Smooth muscle cell (in vitro differentiated cells): ENCODE results near the gene ITPR3. TPM values are rescaled to one million over a fixed set of nuclear protein-coding genes. Genes with fewer than 3 reads are reported as not detected.

Experiments
- DNase-seq: peaks from one replicate; lab custom pipeline; 2025; ENCODE audit not compliant: unreplicated experiment; lab: John Stamatoyannopoulos, UW
- H2AFZ ChIP-seq: fragments of 200-600 bp; sonication (generic); 2 replicates; pipeline ENCODE4 v1.6.0; 2016; ENCODE audit warnings: antibody characterized with exemption, low read depth, mild to moderate bottlenecking
- H3F3A ChIP-seq: fragments of 200-600 bp; sonication (generic); 2 replicates; pipeline ENCODE4 v1.6.0; 2017; ENCODE audit warnings: antibody characterized with exemption, low read depth
- H3K27ac ChIP-seq: fragments of 200-600 bp; sonication (generic); 2 replicates; pipeline ENCODE4 v1.5.1; 2016; ENCODE audit warnings: low read depth, mild to moderate bottlenecking
- H3K27me3 ChIP-seq: fragments of 200-600 bp; sonication (generic); 2 replicates; pipeline ENCODE4 v1.6.1; 2016; ENCODE audit warnings: low read depth, mild to moderate bottlenecking
- H3K36me3 ChIP-seq: fragments of 200-600 bp; sonication (generic); 2 replicates; pipeline ENCODE4 v1.5.1; 2016; ENCODE audit warnings: low read depth
- H3K4me1 ChIP-seq: fragments of 200-600 bp; sonication (generic); 2 replicates; pipeline ENCODE4 v1.5.1; 2016; ENCODE audit warnings: low read depth
- H3K4me2 ChIP-seq: fragments of 200-600 bp; sonication (generic); 2 replicates; pipeline ENCODE4 v1.6.0; 2016; ENCODE audit warnings: mild to moderate bottlenecking
- H3K4me3 ChIP-seq: fragments of 200-600 bp; sonication (generic); 2 replicates; pipeline ENCODE4 v1.5.1; 2016; ENCODE audit warnings: mild to moderate bottlenecking
- H3K79me2 ChIP-seq: fragments of 200-600 bp; sonication (generic); 2 replicates; pipeline ENCODE4 v1.6.0; 2016; ENCODE audit warnings: low read depth, mild to moderate bottlenecking
- H3K9ac ChIP-seq: fragments of 200-600 bp; sonication (generic); 2 replicates; pipeline ENCODE4 v1.6.0; 2016; ENCODE audit warnings: low read depth
- H3K9me3 ChIP-seq: fragments of 200-600 bp; sonication (generic); replicated peaks from 2 replicates; pipeline ENCODE4 v1.5.1; 2016; ENCODE audit warnings: low read depth
- H4K20me1 ChIP-seq: fragments of 200-600 bp; sonication (generic); 2 replicates; pipeline ENCODE4 v1.6.0; 2016; ENCODE audit warnings: low read depth
- WGBS: methylation state at CpG from one replicate; pipeline ENCODE4 v1.1.7; 2016; ENCODE audit warnings: low lambda C conversion rate; 5-methylcytosine and 5-hydroxymethylcytosine counted together
- polyA plus RNA-seq: library from polyadenylated mRNA; unstranded; fragments of >200 nt; fragmentation: Nextera tagmentation; extraction: Ambion mirVana; gene quantifications from 2 replicates; pipeline ENCODE4 v1.2.1, GENCODE V29; 2016
- total RNA-seq: library from RNA; depleted of rRNA; stranded (reverse); fragments of >200 nt; gene quantifications from 2 replicates; pipeline ENCODE4 v1.2.3, GENCODE V29; 2014
- TF ChIP-seq, protein P1 (sequence below): fragments of 200-600 bp; sonication (generic); IDR thresholded peaks from 2 replicates; pipeline ENCODE4 v1.5.1; 2017; ENCODE audit warnings: borderline replicate concordance, mild to moderate bottlenecking, antibody characterized with exemption; ENCODE audit not compliant: insufficient read depth, poor library complexity, severe bottlenecking

The ITPR3 gene
- total and polyA plus RNA-seq, 2 experiments from 2014 or later: 2.0 to 7.4 TPM

DNA sequence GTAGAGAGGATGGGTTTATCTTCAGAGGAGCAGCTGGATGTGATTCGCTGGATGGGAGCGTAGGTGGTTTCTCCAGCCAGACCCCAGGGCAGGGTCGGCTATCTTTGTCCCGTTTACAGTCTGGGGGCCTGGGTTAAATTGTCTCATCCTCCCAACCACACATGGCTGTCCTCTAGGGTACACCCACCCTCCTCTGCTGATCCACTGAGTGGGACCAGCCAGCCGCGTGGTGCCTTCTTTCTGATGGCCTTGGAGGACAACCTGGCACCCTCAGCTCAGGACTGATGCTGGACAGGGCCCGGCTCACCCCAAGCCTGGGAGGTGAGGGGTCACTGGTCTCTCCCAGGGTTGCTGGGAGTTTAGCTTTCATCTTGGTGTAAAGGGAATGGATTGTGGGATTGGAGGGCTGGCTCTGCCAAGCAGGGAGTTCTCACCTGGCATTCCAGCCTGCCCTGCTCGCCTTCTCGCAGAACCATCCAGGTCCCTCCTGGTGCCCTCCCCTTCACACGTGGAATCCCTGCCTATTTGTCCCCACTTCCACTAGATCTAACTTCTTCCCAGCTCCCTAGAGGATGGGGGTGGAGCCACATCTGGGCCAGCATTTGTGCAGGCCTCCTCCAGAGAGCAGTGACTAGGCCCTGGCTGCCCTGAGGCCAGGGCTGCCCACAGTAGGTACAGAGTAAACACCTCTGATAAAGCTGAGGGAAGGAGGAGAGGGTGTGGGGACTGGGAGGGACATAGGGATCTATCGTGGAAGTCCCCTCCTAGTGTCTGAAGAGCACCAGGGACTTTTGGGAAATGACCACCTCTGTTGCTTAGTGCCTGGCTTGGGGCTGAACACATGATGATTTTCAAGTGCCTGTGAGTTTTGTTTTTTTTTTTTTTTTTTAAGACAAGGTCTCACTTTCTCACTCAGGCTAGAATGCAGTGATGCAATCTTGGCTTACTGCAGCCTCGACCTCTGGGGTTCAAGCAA, 1.6 kb downstream of the ITPR3 start:
- TF ChIP-seq, protein P1, sequence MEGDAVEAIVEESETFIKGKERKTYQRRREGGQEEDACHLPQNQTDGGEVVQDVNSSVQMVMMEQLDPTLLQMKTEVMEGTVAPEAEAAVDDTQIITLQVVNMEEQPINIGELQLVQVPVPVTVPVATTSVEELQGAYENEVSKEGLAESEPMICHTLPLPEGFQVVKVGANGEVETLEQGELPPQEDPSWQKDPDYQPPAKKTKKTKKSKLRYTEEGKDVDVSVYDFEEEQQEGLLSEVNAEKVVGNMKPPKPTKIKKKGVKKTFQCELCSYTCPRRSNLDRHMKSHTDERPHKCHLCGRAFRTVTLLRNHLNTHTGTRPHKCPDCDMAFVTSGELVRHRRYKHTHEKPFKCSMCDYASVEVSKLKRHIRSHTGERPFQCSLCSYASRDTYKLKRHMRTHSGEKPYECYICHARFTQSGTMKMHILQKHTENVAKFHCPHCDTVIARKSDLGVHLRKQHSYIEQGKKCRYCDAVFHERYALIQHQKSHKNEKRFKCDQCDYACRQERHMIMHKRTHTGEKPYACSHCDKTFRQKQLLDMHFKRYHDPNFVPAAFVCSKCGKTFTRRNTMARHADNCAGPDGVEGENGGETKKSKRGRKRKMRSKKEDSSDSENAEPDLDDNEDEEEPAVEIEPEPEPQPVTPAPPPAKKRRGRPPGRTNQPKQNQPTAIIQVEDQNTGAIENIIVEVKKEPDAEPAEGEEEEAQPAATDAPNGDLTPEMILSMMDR: no peak
- H3K27ac ChIP-seq: no peak overlapping the region
- WGBS: 67% methylated on average over 12 of the region's 12 CpGs
- no peaks in the 10 kb centered on the region for H4K20me1 ChIP-seq
- H3F3A ChIP-seq: no peaks in the 10 kb centered on the region
- H3K9me3 ChIP-seq: no peaks in the 10 kb centered on the region
- no peak overlapping the region for H3K9ac ChIP-seq
- peaks cover 10% of the 10 kb centered on the region for H3K27me3 ChIP-seq
- H3K4me2 ChIP-seq: peak overlapping the region; percentile 87
- H3K4me1 ChIP-seq: peaks cover 6% of the 10 kb centered on the region
- no peak for DNase-seq
- H3K36me3 ChIP-seq: no peaks in the 10 kb centered on the region
- peak overlapping the region; percentile 59 for H3K4me3 ChIP-seq
- H3K79me2 ChIP-seq: no peaks in the 10 kb centered on the region
- H2AFZ ChIP-seq: no peak overlapping the region

DNA sequence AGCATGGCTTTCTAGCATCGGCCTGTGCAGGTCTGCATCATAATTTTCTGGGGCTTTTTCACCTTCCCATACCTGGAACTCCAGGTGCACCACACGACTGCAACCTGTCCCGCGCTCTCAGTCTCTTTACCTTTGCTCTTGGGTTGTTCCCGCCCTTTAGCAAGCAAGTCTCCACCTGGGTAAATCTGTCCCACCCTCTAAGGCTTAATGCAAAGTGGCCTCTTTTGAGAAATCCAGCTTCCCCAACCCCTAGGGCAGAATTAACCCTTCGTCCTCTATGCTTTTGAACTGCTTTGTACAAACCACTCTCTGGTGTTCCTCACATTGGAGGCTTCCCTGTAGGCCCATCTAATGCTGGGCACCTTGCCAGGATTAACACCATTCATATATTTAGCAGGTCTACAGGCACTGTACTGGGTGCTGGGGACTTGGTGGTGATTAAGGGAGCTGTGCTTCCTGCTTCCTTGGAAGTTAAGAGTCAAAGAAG, 2.8 kb downstream of the ITPR3 start:
- Histone ChIP-seq H3K4me2 (no peak overlapping the region), H3K79me2 (no peaks in the 10 kb centered on the region), H2AFZ (no peak overlapping the region), H3K9me3 (no peaks in the 10 kb centered on the region), H3F3A (no peaks in the 10 kb centered on the region), H3K4me3 (no peak overlapping the region), H3K9ac (no peak overlapping the region), H3K27ac (no peak overlapping the region), H3K4me1 (peaks cover 6% of the 10 kb centered on the region), H4K20me1 (no peaks in the 10 kb centered on the region), H3K27me3 (peaks cover 10% of the 10 kb centered on the region), H3K36me3 (no peaks in the 10 kb centered on the region)
- DNase-seq: no peak
- WGBS: 87% methylated on average over 6 of the region's 6 CpGs
- TF ChIP-seq, protein P1: no peak

DNA sequence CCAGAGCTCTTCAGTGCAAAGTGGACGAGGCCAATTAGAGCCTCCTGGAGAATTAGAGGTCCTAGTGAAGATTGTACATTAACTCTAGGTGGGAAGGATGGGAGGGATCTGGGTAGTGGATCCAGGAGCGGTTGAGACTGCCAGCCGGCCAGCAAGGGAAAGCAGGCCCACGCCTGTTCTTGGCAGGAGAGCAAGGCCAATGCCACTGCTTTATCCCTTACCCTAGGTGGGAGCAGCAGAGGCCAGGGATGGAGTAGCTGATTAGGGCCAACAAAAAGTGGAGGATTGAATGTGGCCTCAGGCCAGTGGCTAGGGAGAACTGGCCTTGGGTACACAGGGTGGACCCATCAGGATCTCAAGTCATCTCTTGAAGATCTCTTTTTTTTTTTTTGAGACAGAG, 3.7 kb downstream of the ITPR3 start:
- Histone ChIP-seq H3K4me3 (no peak overlapping the region), H3K27me3 (peaks cover 10% of the 10 kb centered on the region), H2AFZ (no peak overlapping the region), H3K4me1 (peaks cover 6% of the 10 kb centered on the region), H3K9me3 (no peaks in the 10 kb centered on the region), H3K4me2 (no peak overlapping the region), H3F3A (no peaks in the 10 kb centered on the region), H3K27ac (no peak overlapping the region), H4K20me1 (no peaks in the 10 kb centered on the region), H3K9ac (no peak overlapping the region), H3K36me3 (no peaks in the 10 kb centered on the region), H3K79me2 (no peaks in the 10 kb centered on the region)
- DNase-seq: no peak
- 100% methylated on average over 4 of the region's 4 CpGs for WGBS
- TF ChIP-seq, protein P1: no peak

DNA sequence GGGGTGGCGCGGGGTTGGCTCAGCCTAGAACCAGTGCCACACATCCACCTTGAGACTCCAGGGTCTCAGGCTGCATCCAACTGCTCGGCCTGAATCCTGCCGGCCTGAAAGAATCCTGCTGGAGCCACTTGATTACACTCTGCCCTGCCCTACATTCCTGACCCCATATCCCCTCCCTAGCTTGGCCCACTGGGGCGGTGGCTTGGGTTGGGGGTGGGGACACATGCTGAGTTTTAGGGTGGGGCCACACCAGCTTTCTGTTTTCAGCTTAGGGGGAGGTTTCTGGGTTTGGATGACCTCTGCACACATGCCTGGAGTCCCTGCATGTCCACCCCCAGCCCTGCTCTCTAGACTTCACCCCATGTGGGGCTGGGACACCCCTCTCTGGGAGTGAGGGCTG, 6.8 kb downstream of the ITPR3 start:
- no peak overlapping the region for H3K9ac ChIP-seq
- H4K20me1 ChIP-seq: no peaks in the 10 kb centered on the region
- no peak overlapping the region for H3K27ac ChIP-seq
- H3K79me2 ChIP-seq: no peaks in the 10 kb centered on the region
- H3K36me3 ChIP-seq: no peaks in the 10 kb centered on the region
- no peaks in the 10 kb centered on the region for H3K9me3 ChIP-seq
- no peaks in the 10 kb centered on the region for H3K27me3 ChIP-seq
- TF ChIP-seq, protein P1: no peak
- 56% methylated on average over 5 of the region's 5 CpGs for WGBS
- no peak overlapping the region for H3K4me3 ChIP-seq
- no peaks in the 10 kb centered on the region for H3F3A ChIP-seq
- H3K4me1 ChIP-seq: no peaks in the 10 kb centered on the region
- no peak overlapping the region for H2AFZ ChIP-seq
- no peak overlapping the region for H3K4me2 ChIP-seq
- no peak for DNase-seq
